Omental fat pad (tissue), 4 donors: ENCODE results near the gene SLC26A6. TPM values are rescaled to one million over a fixed set of nuclear protein-coding genes. Genes with fewer than 3 reads are reported as not detected.

ENCODE experiments used
- ATAC-seq: fragments of 150-250 bp; one replicate; pipeline ENCODE4 v1.9.1; 2016; ENCODE audit warnings: mild to moderate bottlenecking, moderate library complexity; ENCODE audit not compliant: low FRiP score
- DNase-seq: peaks from one replicate; pipeline ENCODE4 v3.0.0-alpha.2; 2019; ENCODE audit warnings: low spot score
- total RNA-seq, 4 donors: library from RNA; depleted of rRNA; stranded (reverse); fragments of >200 nt; gene quantifications; one replicate each; pipeline ENCODE4 v1.1.0, GENCODE V29; 2016
- TF ChIP-seq, protein P1 (sequence below), 3 donors: fragments of 450-650 bp; IDR thresholded peaks; one replicate each; pipeline ENCODE4 v1.5.1; 2016 to 2017; ENCODE audit warnings: antibody characterized with exemption in 3 of 3, mild to moderate bottlenecking in 3 of 3, moderate library complexity in 2 of 3

Gene SLC26A6
- total RNA-seq, 4 donors from 2014 or later, result 9.9 to 17.8 (median 14.6) TPM

DNA sequence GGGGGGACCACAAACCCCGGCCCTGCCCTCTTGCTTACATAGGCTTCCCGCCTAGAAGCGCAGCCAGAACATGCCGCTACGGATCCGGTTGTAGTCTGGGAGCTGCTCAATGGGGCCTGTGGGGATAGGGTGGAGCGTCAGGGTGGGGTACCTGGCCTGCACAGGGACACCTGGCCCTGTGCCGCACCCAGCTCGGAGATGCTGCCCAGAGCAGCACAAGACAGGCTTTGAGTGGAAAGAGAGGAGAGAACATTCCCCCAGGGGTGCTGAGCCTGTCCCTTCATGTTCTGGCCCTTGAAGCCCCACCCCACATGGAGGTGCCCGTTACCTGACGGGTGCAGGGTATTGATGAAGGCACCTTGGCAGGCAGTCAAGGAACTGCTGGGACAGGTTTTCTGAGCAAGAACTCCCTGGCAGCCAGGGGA is 36.2 kb downstream of the SLC26A6 start:
- no peak for DNase-seq

DNA sequence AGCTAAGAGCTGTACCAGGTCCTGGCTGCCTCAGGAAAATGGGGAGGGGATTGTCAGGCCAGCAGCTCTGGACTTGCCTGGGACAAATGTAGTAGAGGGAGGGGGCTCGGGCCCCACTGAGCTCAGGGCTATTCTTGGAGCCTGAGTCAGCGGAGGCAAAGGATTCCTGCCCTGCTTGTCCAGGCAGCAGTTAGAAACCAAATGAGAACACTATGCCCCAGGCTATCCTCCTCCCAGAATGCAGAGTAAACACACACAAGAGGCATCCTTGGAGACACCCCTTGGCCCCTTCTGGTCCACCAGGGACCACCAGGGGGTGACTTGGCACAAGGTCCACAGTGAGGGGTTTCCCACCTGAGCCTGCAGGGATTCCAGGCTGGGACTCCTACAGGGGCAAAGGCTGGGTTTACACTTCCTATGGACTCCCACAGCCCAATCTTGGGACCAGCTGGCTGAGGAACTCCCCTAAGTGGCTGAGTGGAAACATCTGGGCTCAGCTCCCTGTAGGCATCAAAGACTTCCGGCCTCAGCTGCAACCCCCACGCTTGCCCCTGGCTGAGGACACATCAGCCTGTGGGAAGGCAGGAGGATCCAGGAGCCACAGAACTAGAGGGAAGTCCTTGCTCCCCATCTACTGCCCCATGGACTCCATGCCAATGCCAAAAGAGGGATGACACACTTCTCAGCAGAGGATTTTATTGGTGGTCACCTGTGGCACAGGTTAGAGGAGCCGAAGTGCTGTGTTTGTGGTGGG is 36.8 kb downstream of the SLC26A6 start:
- DNase-seq, result no peak
- TF ChIP-seq, protein P1, sequence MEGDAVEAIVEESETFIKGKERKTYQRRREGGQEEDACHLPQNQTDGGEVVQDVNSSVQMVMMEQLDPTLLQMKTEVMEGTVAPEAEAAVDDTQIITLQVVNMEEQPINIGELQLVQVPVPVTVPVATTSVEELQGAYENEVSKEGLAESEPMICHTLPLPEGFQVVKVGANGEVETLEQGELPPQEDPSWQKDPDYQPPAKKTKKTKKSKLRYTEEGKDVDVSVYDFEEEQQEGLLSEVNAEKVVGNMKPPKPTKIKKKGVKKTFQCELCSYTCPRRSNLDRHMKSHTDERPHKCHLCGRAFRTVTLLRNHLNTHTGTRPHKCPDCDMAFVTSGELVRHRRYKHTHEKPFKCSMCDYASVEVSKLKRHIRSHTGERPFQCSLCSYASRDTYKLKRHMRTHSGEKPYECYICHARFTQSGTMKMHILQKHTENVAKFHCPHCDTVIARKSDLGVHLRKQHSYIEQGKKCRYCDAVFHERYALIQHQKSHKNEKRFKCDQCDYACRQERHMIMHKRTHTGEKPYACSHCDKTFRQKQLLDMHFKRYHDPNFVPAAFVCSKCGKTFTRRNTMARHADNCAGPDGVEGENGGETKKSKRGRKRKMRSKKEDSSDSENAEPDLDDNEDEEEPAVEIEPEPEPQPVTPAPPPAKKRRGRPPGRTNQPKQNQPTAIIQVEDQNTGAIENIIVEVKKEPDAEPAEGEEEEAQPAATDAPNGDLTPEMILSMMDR (IDR thresholded peaks at IDR 0.05), result no peak
- no peak for ATAC-seq

More for the DNA sequence above, 36.2 kb downstream of the SLC26A6 start:
- TF ChIP-seq, protein P1 (IDR thresholded peaks at IDR 0.05), result no peak
- ATAC-seq, result no peak

DNA sequence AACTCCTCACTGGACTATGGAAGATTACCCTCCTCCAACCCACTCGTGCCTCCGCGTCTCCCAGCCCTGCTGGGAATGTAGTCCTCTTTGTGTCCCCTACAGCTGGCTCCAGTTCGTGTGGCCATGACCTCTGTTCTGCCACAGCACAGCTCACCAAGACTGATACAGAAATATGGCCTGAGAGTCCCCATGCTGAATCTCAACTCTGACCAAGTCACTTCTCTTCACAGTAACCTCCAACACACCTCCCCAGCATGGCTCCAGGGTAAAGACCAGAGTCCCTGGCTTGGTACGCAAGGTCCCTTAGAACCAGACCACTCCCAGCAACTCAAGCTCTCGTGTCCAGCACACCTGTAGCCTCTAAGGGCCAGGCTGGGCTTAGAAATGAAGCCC is 37.9 kb downstream of the SLC26A6 start:
- no peak for DNase-seq
- TF ChIP-seq, protein P1 (IDR thresholded peaks at IDR 0.05), result no peak
- ATAC-seq, result no peak

DNA sequence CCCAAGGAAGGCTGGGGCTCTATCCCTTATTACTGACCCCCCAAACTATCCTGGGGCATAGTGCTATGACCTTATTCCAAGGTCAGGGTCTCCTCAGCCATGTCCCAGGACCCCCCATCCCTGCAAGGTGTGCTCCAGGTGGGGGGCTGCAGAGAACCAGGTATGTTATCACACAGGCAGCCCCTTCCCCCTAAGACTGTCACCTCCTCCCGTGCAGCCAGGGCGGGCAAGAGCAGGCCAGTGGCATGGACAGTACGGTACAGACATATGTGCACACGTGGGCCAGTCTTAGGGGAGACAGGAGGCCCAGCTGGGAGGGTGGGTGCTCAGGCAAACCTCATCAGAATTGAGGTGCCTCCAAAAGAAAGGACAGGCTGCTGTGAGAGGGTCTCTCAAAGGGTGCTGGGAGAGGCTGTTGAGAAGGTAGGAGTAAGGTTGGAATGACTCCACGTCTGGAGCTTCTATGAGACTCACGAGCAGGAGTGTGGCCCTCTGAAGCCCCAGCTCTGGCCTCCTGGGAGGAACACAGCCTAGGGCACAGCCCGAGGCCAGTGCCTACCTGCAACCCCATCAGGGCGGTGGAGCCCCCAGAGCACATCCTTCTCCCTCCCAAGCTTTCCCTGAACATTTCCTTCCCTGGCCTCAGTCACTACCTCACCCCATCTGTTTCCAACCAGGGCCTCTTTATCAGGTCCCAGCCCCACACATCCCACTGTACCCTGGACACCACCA is 38.4 kb downstream of the SLC26A6 start:
- DNase-seq, result no peak
- ATAC-seq, result no peak
- TF ChIP-seq, protein P1 (IDR thresholded peaks at IDR 0.05), result no peak

DNA sequence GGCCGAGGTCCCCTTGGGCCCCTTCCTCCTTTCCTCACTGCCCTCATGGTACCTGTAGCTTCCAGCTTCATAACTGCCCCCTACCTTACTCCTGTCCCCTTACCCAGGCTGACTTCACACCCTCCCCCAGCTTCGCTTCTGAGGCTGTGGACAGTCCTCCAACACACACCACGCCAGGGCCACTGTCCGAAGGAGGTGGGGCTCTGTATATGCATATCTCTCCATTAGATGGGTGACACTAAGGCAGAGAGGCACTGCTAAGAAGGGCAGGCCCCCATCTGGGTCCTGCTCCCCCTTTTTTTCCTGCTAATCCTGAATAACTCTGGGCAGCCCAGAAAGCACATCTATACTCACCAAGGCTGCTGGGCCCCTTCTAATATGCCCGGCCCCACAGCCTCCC is 39.1 kb downstream of the SLC26A6 start:
- no peak for ATAC-seq
- TF ChIP-seq, protein P1 (IDR thresholded peaks at IDR 0.05), result no peak
- DNase-seq, result no peak

DNA sequence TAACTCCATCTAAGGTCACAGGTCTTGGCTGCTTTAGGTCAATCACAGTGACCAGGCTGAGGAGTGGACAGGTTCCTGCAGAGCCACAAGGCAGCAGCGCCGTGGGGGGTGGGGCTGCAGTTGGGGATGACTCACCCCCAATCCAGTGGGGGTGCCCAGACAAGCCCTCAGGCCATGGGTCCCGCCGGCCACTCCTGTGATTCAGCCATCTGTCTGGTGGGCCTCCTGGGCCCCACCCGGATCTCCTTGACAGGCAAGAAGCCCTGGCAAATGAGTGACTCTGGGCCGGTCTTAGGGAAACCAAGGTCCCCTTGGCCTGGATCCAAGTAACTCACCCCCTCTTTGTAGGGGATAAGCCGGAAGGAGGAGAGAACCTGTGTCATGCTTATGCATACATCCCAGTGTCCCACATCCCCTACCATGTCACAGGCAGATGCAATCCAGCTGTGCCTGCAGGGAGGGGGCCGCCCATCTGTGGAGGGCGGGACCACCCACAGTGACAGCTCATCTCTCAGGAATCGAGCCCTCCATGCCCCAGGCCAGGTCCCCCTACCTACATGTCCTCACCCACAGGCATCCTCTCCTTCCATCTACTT is 39.6 kb downstream of the SLC26A6 start:
- TF ChIP-seq, protein P1 (IDR thresholded peaks at IDR 0.05), result no peak
- DNase-seq, result peak; percentile 36
- peak; percentile 65 for ATAC-seq
